HEK293T (cell line): Measurements from ENCODE around the gene AGAP1.

Source experiments
- ELF4 ChIP-seq: fragments of 450-650 bp; IDR thresholded peaks from 2 replicates; pipeline ENCODE4 v1.6.1; 2017; ENCODE audit warnings: antibody characterized with exemption
- L3MBTL2 ChIP-seq: fragments of 450-650 bp; conservative IDR thresholded peaks from 2 replicates; pipeline ENCODE4 v1.6.1; 2016; ENCODE audit warnings: mild to moderate bottlenecking
- SP1 ChIP-seq: fragments of 450-650 bp; IDR thresholded peaks from 2 replicates; pipeline ENCODE4 v1.6.1; 2017

DNA sequence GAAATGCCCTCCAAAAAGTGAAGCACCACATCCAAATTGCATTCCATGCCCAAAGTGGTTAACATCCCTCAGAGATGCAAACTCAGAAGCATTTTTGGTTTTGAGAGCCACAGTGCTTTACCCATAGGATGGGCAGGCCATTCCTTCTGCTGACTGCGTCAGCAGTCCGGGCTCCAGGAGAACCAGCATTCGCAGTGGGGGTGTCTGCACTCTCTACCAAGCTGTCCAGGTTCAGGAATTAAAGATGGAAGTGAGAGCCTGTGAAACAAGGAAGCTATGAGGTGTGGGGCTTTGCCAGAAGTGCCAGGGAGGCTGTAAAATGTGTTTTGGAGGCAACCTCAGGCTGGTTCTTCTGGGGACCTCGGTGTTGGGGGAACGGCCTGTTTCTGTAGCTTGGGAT is 205.7 kb downstream of the AGAP1 start:
- TF ChIP-seq L3MBTL2 = no peak
- no peak for TF ChIP-seq SP1
- TF ChIP-seq ELF4 = no peak
